ENCODE measurements around the gene RABGEF1. TPM values are rescaled to one million over a fixed set of nuclear protein-coding genes. Genes with fewer than 3 reads are reported as not detected.
A peak's percentile ranks its signal among the peaks of the same experiment; 100 is the strongest.

Gene RABGEF1
- total and polyA plus RNA-seq, 2 experiments from 2014 or later, result 68.2 to 71.5 TPM

DNA sequence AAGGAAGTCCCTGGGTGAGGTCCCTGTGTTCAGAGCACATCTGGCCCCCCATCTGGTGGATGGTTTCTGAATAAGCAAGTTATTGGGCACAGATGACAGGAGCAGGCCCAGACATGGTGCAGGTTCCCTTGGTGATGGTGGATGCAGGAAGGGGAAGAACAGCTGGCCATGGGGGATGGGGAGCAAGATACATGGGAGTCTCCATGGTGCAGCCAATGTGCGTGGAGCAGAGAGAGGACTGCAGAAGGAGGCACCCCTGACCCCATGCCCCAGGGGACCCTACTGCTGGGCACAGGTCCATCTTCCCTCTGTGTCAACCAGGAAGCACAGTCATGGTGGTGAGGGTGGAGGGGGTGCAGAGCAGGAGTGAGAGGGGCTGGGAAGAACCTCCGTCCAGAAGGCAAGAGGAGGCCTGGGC lies 43.8 kb upstream of the RABGEF1 start:
- in situ Hi-C loops (cut with MboI), result no loop called here
- TF ChIP-seq EZH2phosphoT487 (IDR thresholded peaks at IDR 0.05; ENCODE audit: insufficient read depth, low read depth) (no peak), EZH2 (IDR thresholded peaks at IDR 0.05; ENCODE audit: insufficient read depth, poor library complexity, severe bottlenecking) (no peak)

GRCh38 chr7:66697449-66698438 lies 42.8 kb upstream of the RABGEF1 start:
- H3F3A ChIP-seq (ENCODE audit: insufficient read depth), result peaks cover 12% of the 10 kb centered on the region; the same call in 1 of the 2 replicates
- no peak overlapping the region for H3K4me3 ChIP-seq
- H4K20me1 ChIP-seq (ENCODE audit: insufficient read depth), result no peaks in the 10 kb centered on the region
- H3K79me2 ChIP-seq (ENCODE audit: insufficient read depth), result peaks cover 74% of the 10 kb centered on the region
- H3K36me3 ChIP-seq (ENCODE audit: low read depth), result peaks cover 9% of the 10 kb centered on the region; the same call in 1 of the 2 replicates
- WGBS, 2 experiments (ENCODE audit: low coverage in 1 of 2, low lambda C conversion rate in 2 of 2, missing lambda C conversion rate in 2 of 2), result 17 to 21% methylated on average over 16 to 20 of the region's 20 CpGs
- H3K9me2 ChIP-seq (ENCODE audit: insufficient read depth), result no peaks in the 10 kb centered on the region
- H3K9me3 ChIP-seq (ENCODE audit: low read depth), result no peaks in the 10 kb centered on the region
- H3K27ac ChIP-seq, result peak overlapping the region; percentile 45
- peak; percentile 95 for DNase-seq
- no peak overlapping the region for H3K4me2 ChIP-seq (ENCODE audit: unreplicated experiment)
- in situ Hi-C loops (cut with MboI), result no loop called here
- H3K9ac ChIP-seq, result 0 out of 2 replicates have a peak overlapping the region, but pooled peaks have one; percentile 4
- H2AFZ ChIP-seq, result no peak overlapping the region
- TF ChIP-seq EZH2 (IDR thresholded peaks at IDR 0.05; ENCODE audit: insufficient read depth, poor library complexity, severe bottlenecking) (no peak), EZH2phosphoT487 (IDR thresholded peaks at IDR 0.05; ENCODE audit: insufficient read depth, low read depth) (no peak)
- H3K27me3 ChIP-seq (replicated peaks; ENCODE audit: insufficient read depth), result no peaks in the 10 kb centered on the region
- H3K4me1 ChIP-seq (ENCODE audit: insufficient read depth), result peaks cover 16% of the 10 kb centered on the region

More for the DNA sequence above, 43.8 kb upstream of the RABGEF1 start:
- Histone ChIP-seq H3K4me3 (no peak overlapping the region), H3K27me3 (replicated peaks; ENCODE audit: insufficient read depth) (no peaks in the 10 kb centered on the region), H3K79me2 (ENCODE audit: insufficient read depth) (peaks cover 76% of the 10 kb centered on the region), H3K4me1 (ENCODE audit: insufficient read depth) (peaks cover 16% of the 10 kb centered on the region), H3K9me2 (ENCODE audit: insufficient read depth) (no peaks in the 10 kb centered on the region), H3K4me2 (ENCODE audit: unreplicated experiment) (no peak overlapping the region), H3K27ac (peak overlapping the region; percentile 45), H3K36me3 (ENCODE audit: low read depth) (0 out of 2 replicates have a peak, but pooled peaks cover 3% of the 10 kb centered on the region), H2AFZ (no peak overlapping the region), H3K9me3 (ENCODE audit: low read depth) (no peaks in the 10 kb centered on the region), H3K9ac (peak overlapping the region; percentile 4; the same call in 1 of the 2 replicates), H4K20me1 (ENCODE audit: insufficient read depth) (no peaks in the 10 kb centered on the region), H3F3A (ENCODE audit: insufficient read depth) (peaks cover 2% of the 10 kb centered on the region; the same call in 1 of the 2 replicates)
- WGBS, 2 experiments (ENCODE audit: low coverage in 1 of 2, low lambda C conversion rate in 2 of 2, missing lambda C conversion rate in 2 of 2), result 60 to 68% methylated on average over 2 of the region's 2 CpGs
- DNase-seq, result peak; percentile 57

DNA sequence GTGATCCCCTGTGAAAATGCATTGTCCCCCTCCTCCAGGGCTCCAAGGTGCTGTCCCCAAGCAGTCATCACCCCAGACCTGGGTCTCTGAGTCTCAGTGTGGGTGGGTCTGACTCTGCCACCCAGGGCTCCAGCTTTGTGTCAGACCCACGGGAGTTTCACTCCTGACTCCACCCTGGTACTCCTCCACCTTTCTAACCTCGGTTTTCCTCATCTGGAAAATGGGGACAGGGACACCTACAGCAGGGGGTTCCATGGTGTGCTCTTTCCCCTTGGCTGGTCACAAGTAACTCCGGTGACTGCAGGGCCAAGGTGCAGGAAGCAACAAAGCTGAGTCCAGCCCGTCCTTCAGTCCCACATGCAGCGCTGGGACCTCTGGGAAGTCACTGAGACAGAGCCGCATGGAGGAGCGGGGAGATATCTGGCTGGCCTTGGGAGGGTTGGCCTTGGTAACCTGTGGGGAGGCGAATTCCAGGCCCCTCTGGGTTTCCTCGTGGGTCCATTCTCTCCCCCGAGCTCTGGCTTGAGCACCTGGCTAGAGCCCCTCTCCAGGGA lies 41.8 kb upstream of the RABGEF1 start:
- Histone ChIP-seq H3K27ac (no peak overlapping the region), H3K79me2 (ENCODE audit: insufficient read depth) (peaks cover 74% of the 10 kb centered on the region), H3K4me1 (ENCODE audit: insufficient read depth) (peaks cover 16% of the 10 kb centered on the region), H3K36me3 (ENCODE audit: low read depth) (peaks cover 14% of the 10 kb centered on the region; the same call in 1 of the 2 replicates), H3K4me3 (no peak overlapping the region), H3K27me3 (replicated peaks; ENCODE audit: insufficient read depth) (no peaks in the 10 kb centered on the region), H3K9me2 (ENCODE audit: insufficient read depth) (no peaks in the 10 kb centered on the region), H3F3A (ENCODE audit: insufficient read depth) (peaks cover 18% of the 10 kb centered on the region; the same call in 1 of the 2 replicates), H3K9ac (no peak overlapping the region), H3K9me3 (ENCODE audit: low read depth) (no peaks in the 10 kb centered on the region), H2AFZ (no peak overlapping the region), H4K20me1 (ENCODE audit: insufficient read depth) (no peaks in the 10 kb centered on the region), H3K4me2 (ENCODE audit: unreplicated experiment) (no peak overlapping the region)
- in situ Hi-C loops (cut with MboI), result no loop called here
- 77 to 81% methylated on average over 8 to 10 of the region's 10 CpGs for WGBS, 2 experiments (ENCODE audit: low coverage in 1 of 2, low lambda C conversion rate in 2 of 2, missing lambda C conversion rate in 2 of 2)
- TF ChIP-seq EZH2 (IDR thresholded peaks at IDR 0.05; ENCODE audit: insufficient read depth, poor library complexity, severe bottlenecking) (no peak), EZH2phosphoT487 (IDR thresholded peaks at IDR 0.05; ENCODE audit: insufficient read depth, low read depth) (no peak)
- no peak for DNase-seq

GRCh38 chr7:66699998-66700397 lies 40.5 kb upstream of the RABGEF1 start:
- WGBS, 2 experiments (ENCODE audit: low coverage in 1 of 2, low lambda C conversion rate in 2 of 2, missing lambda C conversion rate in 2 of 2), result 50 to 53% methylated on average over 5 to 6 of the region's 6 CpGs
- Histone ChIP-seq H3K27me3 (replicated peaks; ENCODE audit: insufficient read depth) (no peaks in the 10 kb centered on the region), H3K79me2 (ENCODE audit: insufficient read depth) (peaks cover 74% of the 10 kb centered on the region), H3K9ac (no peak overlapping the region), H3K36me3 (ENCODE audit: low read depth) (peaks cover 14% of the 10 kb centered on the region; the same call in 1 of the 2 replicates), H3K9me2 (ENCODE audit: insufficient read depth) (no peaks in the 10 kb centered on the region), H3K4me3 (no peak overlapping the region), H3K4me2 (ENCODE audit: unreplicated experiment) (no peak overlapping the region), H4K20me1 (ENCODE audit: insufficient read depth) (no peaks in the 10 kb centered on the region), H3K27ac (no peak overlapping the region), H3K9me3 (ENCODE audit: low read depth) (no peaks in the 10 kb centered on the region), H2AFZ (no peak overlapping the region), H3K4me1 (ENCODE audit: insufficient read depth) (peaks cover 16% of the 10 kb centered on the region), H3F3A (ENCODE audit: insufficient read depth) (peaks cover 24% of the 10 kb centered on the region; the same call in 1 of the 2 replicates)
- in situ Hi-C loops (cut with MboI), result no loop called here
- TF ChIP-seq EZH2phosphoT487 (IDR thresholded peaks at IDR 0.05; ENCODE audit: insufficient read depth, low read depth), result no peak
- no peak for TF ChIP-seq EZH2 (IDR thresholded peaks at IDR 0.05; ENCODE audit: insufficient read depth, poor library complexity, severe bottlenecking)
- no peak for DNase-seq
